ENCODE measurements around the gene LIPT2. TPM values are rescaled to one million over a fixed set of nuclear protein-coding genes. Genes with fewer than 3 reads are reported as not detected.

LIPT2 gene
- total and polyA plus RNA-seq, 2 donors (not counting 1 experiment from before 2014, with no cell fraction given): 6.5 to 8.3 TPM

DNA sequence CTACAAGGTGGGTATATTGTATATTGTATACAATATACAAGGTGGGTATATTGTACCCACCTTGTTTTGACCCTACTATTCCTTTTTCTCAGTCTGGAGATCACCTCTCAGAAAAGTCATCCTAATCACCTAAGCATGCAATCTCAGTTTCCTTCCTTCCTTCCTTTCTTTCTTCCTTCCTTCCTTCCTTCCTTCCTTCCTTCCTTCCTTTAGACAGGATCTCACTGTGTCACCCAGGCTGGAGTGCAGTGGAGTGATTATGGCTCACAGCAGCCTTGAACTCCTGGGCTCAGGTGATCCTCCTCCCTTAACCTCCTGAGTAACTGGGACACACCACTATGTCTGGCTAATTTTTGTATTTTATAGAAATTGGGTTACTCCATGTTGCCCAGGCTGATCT is 25.0 kb downstream of the LIPT2 start:
- Histone ChIP-seq H3K79me2 (ENCODE audit: control insufficient read depth, insufficient read depth, low read length) (no peaks in the 10 kb centered on the region), H3K27ac (ENCODE audit: low read length in 2 of 2) (no peak overlapping the region), H2AFZ (ENCODE audit: insufficient read depth, low read depth, low read length, poor library complexity, severe bottlenecking) (no peak overlapping the region), H4K20me1 (ENCODE audit: control insufficient read depth, insufficient read depth, low read length, poor library complexity, severe bottlenecking) (no peaks in the 10 kb centered on the region), H3K27me3 (replicated peaks in 1 of 4; ENCODE audit: control extremely low read depth in 1 of 4, control insufficient read depth in 3 of 4, insufficient read depth in 4 of 4, low read length in 3 of 4) (peaks cover 0 to 28% (median 17%) of the 10 kb centered on the region in 4 experiments), H3K9ac (ENCODE audit: low read length) (no peak overlapping the region), H3K36me3 (replicated peaks in 1 of 2; ENCODE audit: control extremely low read depth in 1 of 2, control insufficient read depth in 1 of 2, extremely low read depth in 1 of 2, insufficient read depth in 2 of 2, low read length in 1 of 2) (no peaks in the 10 kb centered on the region), H3K4me1 (ENCODE audit: control insufficient read depth in 2 of 2, insufficient read depth in 2 of 2, low read length in 2 of 2) (peaks cover 0 to 4% of the 10 kb centered on the region in 2 donors), H3K9me3 (ENCODE audit: control extremely low read depth in 1 of 3, control insufficient read depth in 2 of 3, insufficient read depth in 1 of 3, low read length in 2 of 3) (no peaks in the 10 kb centered on the region), H3K4me2 (replicated peaks; ENCODE audit: low read depth, low read length, poor library complexity, severe bottlenecking) (no peak overlapping the region), H3K4me3 (ENCODE audit: control extremely low read depth in 1 of 5, extremely low read depth in 1 of 5, insufficient read depth in 1 of 5, low read depth in 2 of 5, low read length in 4 of 5) (no peak overlapping the region)
- Mint-ChIP-seq H3K27ac (no peak overlapping the region), H3K9me3 (ENCODE audit: insufficient read depth) (no peaks in the 10 kb centered on the region), H3K27me3 (peaks cover 49% of the 10 kb centered on the region), H3K4me1 (peaks cover 6% of the 10 kb centered on the region), H3K4me3 (no peak overlapping the region)
- TF ChIP-seq EZH2 (IDR thresholded peaks at IDR 0.05; ENCODE audit: borderline replicate concordance, insufficient read depth, low read depth, low read length, poor library complexity, severe bottlenecking): no peak
- TF ChIP-seq, protein P1, sequence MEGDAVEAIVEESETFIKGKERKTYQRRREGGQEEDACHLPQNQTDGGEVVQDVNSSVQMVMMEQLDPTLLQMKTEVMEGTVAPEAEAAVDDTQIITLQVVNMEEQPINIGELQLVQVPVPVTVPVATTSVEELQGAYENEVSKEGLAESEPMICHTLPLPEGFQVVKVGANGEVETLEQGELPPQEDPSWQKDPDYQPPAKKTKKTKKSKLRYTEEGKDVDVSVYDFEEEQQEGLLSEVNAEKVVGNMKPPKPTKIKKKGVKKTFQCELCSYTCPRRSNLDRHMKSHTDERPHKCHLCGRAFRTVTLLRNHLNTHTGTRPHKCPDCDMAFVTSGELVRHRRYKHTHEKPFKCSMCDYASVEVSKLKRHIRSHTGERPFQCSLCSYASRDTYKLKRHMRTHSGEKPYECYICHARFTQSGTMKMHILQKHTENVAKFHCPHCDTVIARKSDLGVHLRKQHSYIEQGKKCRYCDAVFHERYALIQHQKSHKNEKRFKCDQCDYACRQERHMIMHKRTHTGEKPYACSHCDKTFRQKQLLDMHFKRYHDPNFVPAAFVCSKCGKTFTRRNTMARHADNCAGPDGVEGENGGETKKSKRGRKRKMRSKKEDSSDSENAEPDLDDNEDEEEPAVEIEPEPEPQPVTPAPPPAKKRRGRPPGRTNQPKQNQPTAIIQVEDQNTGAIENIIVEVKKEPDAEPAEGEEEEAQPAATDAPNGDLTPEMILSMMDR (IDR thresholded peaks at IDR 0.05): no peak
- no peak for ATAC-seq (ENCODE audit: low read depth)
- CTCF ChIA-PET: no interaction called here
- DNase-seq: no peak
- intact Hi-C loops (cut with micrococcal nuclease): no loop called here
- POLR2A ChIA-PET: no interaction called here

DNA sequence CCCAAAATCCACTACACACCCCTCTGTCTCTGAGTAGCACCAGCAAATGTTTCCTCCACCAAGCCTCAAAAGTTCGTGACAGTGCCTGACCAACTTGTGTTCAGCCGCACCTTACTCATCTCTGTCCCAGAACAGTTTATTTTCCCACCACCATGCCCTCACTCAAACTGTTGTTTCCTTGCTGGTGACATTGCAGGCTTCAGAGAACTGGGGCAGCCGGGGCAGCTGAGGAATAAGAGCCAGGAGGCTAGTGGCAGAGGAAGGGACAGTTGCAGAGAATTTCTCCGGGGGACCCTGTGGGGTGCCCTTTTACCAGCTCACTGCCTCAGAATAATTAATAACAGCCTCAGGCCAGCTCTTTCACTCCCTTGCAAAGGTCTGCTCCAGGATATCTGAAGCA is 25.5 kb downstream of the LIPT2 start:
- Histone ChIP-seq H3K79me2 (ENCODE audit: control insufficient read depth, insufficient read depth, low read length) (no peaks in the 10 kb centered on the region), H3K4me3 (ENCODE audit: control extremely low read depth in 1 of 5, extremely low read depth in 1 of 5, insufficient read depth in 1 of 5, low read depth in 2 of 5, low read length in 4 of 5) (no peak overlapping the region), H4K20me1 (ENCODE audit: control insufficient read depth, insufficient read depth, low read length, poor library complexity, severe bottlenecking) (no peaks in the 10 kb centered on the region), H3K27ac (ENCODE audit: low read length in 2 of 2) (no peak overlapping the region), H3K4me1 (ENCODE audit: control insufficient read depth in 2 of 2, insufficient read depth in 2 of 2, low read length in 2 of 2) (peaks cover 0 to 4% of the 10 kb centered on the region in 2 donors), H2AFZ (ENCODE audit: insufficient read depth, low read depth, low read length, poor library complexity, severe bottlenecking) (no peak overlapping the region), H3K4me2 (replicated peaks; ENCODE audit: low read depth, low read length, poor library complexity, severe bottlenecking) (no peak overlapping the region), H3K27me3 (replicated peaks in 1 of 4; ENCODE audit: control extremely low read depth in 1 of 4, control insufficient read depth in 3 of 4, insufficient read depth in 4 of 4, low read length in 3 of 4) (peaks cover 0 to 28% (median 17%) of the 10 kb centered on the region in 4 experiments), H3K9me3 (ENCODE audit: control extremely low read depth in 1 of 3, control insufficient read depth in 2 of 3, insufficient read depth in 1 of 3, low read length in 2 of 3) (no peaks in the 10 kb centered on the region), H3K36me3 (replicated peaks in 1 of 2; ENCODE audit: control extremely low read depth in 1 of 2, control insufficient read depth in 1 of 2, extremely low read depth in 1 of 2, insufficient read depth in 2 of 2, low read length in 1 of 2) (no peaks in the 10 kb centered on the region), H3K9ac (ENCODE audit: low read length) (no peak overlapping the region)
- ChIA-PET POLR2A (no interaction called here), CTCF (interaction anchor here (1.0 kb wide), 1 partner anchor 22 kb away, joined by 3 read pairs; no protein-coding TSS in a partner anchor)
- ATAC-seq (ENCODE audit: low read depth) (no peak), DNase-seq (no peak)
- Mint-ChIP-seq H3K27ac (no peak overlapping the region), H3K9me3 (ENCODE audit: insufficient read depth) (no peaks in the 10 kb centered on the region), H3K27me3 (peaks cover 49% of the 10 kb centered on the region), H3K4me3 (no peak overlapping the region), H3K4me1 (peaks cover 6% of the 10 kb centered on the region)
- WGBS (ENCODE audit: insufficient coverage): 93% methylated on average over 4 of the region's 4 CpGs
- intact Hi-C loops (cut with micrococcal nuclease): no loop called here
- TF ChIP-seq EZH2 (IDR thresholded peaks at IDR 0.05; ENCODE audit: borderline replicate concordance, insufficient read depth, low read depth, low read length, poor library complexity, severe bottlenecking): no peak
- TF ChIP-seq, protein P1 (IDR thresholded peaks at IDR 0.05): no peak
